Immature natural killer cell (primary cell): ENCODE results near the gene SULT1A2. TPM values are rescaled to one million over a fixed set of nuclear protein-coding genes. Genes with fewer than 3 reads are reported as not detected.
"Not testable (repeated sequence)": the region's sequence is repeated elsewhere in the genome, so short reads cannot be mapped to it uniquely, and the experiment has no call there.

Experiments
- DNase-seq, 3 donors: peaks; one replicate each; pipeline ENCODE4 v3.0.0; 2022; ENCODE audit warnings: mixed read lengths in 1 of 3
- H3K27ac Mint-ChIP-seq, 6 donors: one replicate each; pipeline ENCODE4 v1.8.0; 2020; ENCODE audit warnings: mixed read lengths in 6 of 6, mild to moderate bottlenecking in 5 of 6, inconsistent platforms in 4 of 6, moderate library complexity in 3 of 6
- H3K27me3 Mint-ChIP-seq, 3 donors: one replicate each; pipeline ENCODE4 v1.8.0; 2020 to 2021; ENCODE audit warnings: low read depth in 3 of 3, mild to moderate bottlenecking in 3 of 3, mixed read lengths in 3 of 3, moderate library complexity in 3 of 3, inconsistent platforms in 1 of 3
- H3K36me3 Mint-ChIP-seq, 3 donors: one replicate each; pipeline ENCODE4 v1.8.0; 2020; ENCODE audit warnings: mixed read lengths in 3 of 3, inconsistent platforms in 2 of 3, mild to moderate bottlenecking in 2 of 3
- H3K4me1 Mint-ChIP-seq, 2 donors: one replicate each; pipeline ENCODE4 v1.8.0; 2020; ENCODE audit warnings: inconsistent platforms in 2 of 2, mild to moderate bottlenecking in 2 of 2, mixed read lengths in 2 of 2, moderate library complexity in 1 of 2
- H3K4me3 Mint-ChIP-seq, 5 donors: one replicate each; pipeline ENCODE4 v1.8.0; 2020; ENCODE audit warnings: mild to moderate bottlenecking in 5 of 5, mixed read lengths in 5 of 5, inconsistent platforms in 3 of 5, moderate library complexity in 3 of 5
- H3K9me3 Mint-ChIP-seq, 6 donors: one replicate each; pipeline ENCODE4 v1.8.0; 2020; ENCODE audit warnings: mild to moderate bottlenecking in 6 of 6, mixed read lengths in 6 of 6, inconsistent platforms in 4 of 6, moderate library complexity in 3 of 6
- polyA plus RNA-seq, 3 donors: library from polyadenylated mRNA; unstranded; fragments of 300-500 nt; fragmentation: Illumina TruSeq; gene quantifications; one replicate each; pipeline ENCODE4 v1.2.3, GENCODE V29; 2021

The SULT1A2 gene
- polyA plus RNA-seq, 3 donors from 2014 or later: 0.44 TPM; not detected in 2

GRCh38 chr16:28549301-28549899 is 47.5 kb downstream of the SULT1A2 start:
- peak in 2 of 3 donors; percentile 12 to 14 for DNase-seq

GRCh38 chr16:28548306-28548802 is 48.5 kb downstream of the SULT1A2 start:
- no peak for DNase-seq
- Mint-ChIP-seq H3K36me3 (no peaks in the 10 kb centered on the region), H3K27ac (no peak overlapping the region), H3K9me3 (no peaks in the 10 kb centered on the region), H3K27me3 (peaks cover 0 to 6% (median 0%) of the 10 kb centered on the region in 3 donors), H3K4me1 (peaks cover 6 to 9% of the 10 kb centered on the region in 2 donors), H3K4me3 (no peak overlapping the region)

More at GRCh38 chr16:28549301-28549899, 47.5 kb downstream of the SULT1A2 start:
- Mint-ChIP-seq H3K27ac (peak overlapping the region in 1 of 6 donors; percentile 18), H3K27me3 (peaks cover 4 to 11% (median 5%) of the 10 kb centered on the region in 3 donors), H3K9me3 (no peaks in the 10 kb centered on the region), H3K36me3 (no peaks in the 10 kb centered on the region), H3K4me3 (no peak overlapping the region), H3K4me1 (peaks cover 10 to 17% of the 10 kb centered on the region in 2 donors)

- no peak for DNase-seq
- H3K4me3 Mint-ChIP-seq: no peak overlapping the region
- H3K4me1 Mint-ChIP-seq: peaks cover 3 to 5% of the 10 kb centered on the region in 2 donors
- H3K36me3 Mint-ChIP-seq: no peaks in the 10 kb centered on the region
- peaks cover 0 to 6% (median 0%) of the 10 kb centered on the region in 3 donors for H3K27me3 Mint-ChIP-seq
- no peak overlapping the region for H3K27ac Mint-ChIP-seq
- H3K9me3 Mint-ChIP-seq: no peaks in the 10 kb centered on the region
Observed at GRCh38 chr16:28546626-28547025, 50.2 kb downstream of the SULT1A2 start.

- H3K9me3 Mint-ChIP-seq: not testable (repeated sequence)
Observed at GRCh38 chr16:28545964-28546363, 50.9 kb downstream of the SULT1A2 start.

GRCh38 chr16:28544998-28545397 is 51.9 kb downstream of the SULT1A2 start:
- Mint-ChIP-seq H3K36me3 (no peaks in the 10 kb centered on the region), H3K4me1 (peaks cover 3 to 5% of the 10 kb centered on the region in 2 donors), H3K9me3 (no peaks in the 10 kb centered on the region), H3K27ac (no peak overlapping the region), H3K27me3 (peaks cover 0 to 4% (median 0%) of the 10 kb centered on the region in 3 donors), H3K4me3 (no peak overlapping the region)
- no peak for DNase-seq

More at GRCh38 chr16:28545964-28546363, 50.9 kb downstream of the SULT1A2 start:
- DNase-seq, H3K4me3 Mint-ChIP-seq, H3K36me3 Mint-ChIP-seq, H3K4me1 Mint-ChIP-seq, H3K27me3 Mint-ChIP-seq, H3K27ac Mint-ChIP-seq: not testable (repeated sequence)

- Mint-ChIP-seq H3K9me3 (no peaks in the 10 kb centered on the region), H3K36me3 (no peaks in the 10 kb centered on the region), H3K4me1 (no peaks in the 10 kb centered on the region), H3K27ac (peak overlapping the region in 1 of 6 donors; percentile 7), H3K4me3 (no peak overlapping the region), H3K27me3 (no peaks in the 10 kb centered on the region)
- no peak for DNase-seq
Observed at GRCh38 chr16:28543072-28543471, 53.8 kb downstream of the SULT1A2 start.

- DNase-seq: no peak
- Mint-ChIP-seq H3K4me1 (no peaks in the 10 kb centered on the region), H3K27ac (peak overlapping the region in 1 of 6 donors; percentile 7), H3K9me3 (no peaks in the 10 kb centered on the region), H3K27me3 (peaks cover 0 to 2% (median 0%) of the 10 kb centered on the region in 3 donors), H3K4me3 (peak overlapping the region in 1 of 5 donors; percentile 28), H3K36me3 (no peaks in the 10 kb centered on the region)
Observed at GRCh38 chr16:28542646-28543045, 54.2 kb downstream of the SULT1A2 start.

Other genes with a start within 250 kb of the SULT1A2 start
- under 1 TPM in 2 of 3 donors, not detected in 1; 0.12 to 0.19 TPM for gene NPIPB6, start 233.5 kb downstream of the SULT1A2 start, polyA plus RNA-seq
- gene EIF3CL, start 193.2 kb downstream of the SULT1A2 start, polyA plus RNA-seq: 10 to 100 TPM in 2 of 3 donors, 1 to 10 TPM in 1; 9.7 to 31.1 (median 19.0) TPM
- gene NPIPB7, start 124.7 kb downstream of the SULT1A2 start, polyA plus RNA-seq: not detected
- gene CLN3, start 105.0 kb downstream of the SULT1A2 start, polyA plus RNA-seq: 10 to 100 TPM; 18.8 to 52.2 (median 32.2) TPM
- 10 to 100 TPM in 1 of 3 donors, 1 to 10 TPM in 1, under 1 TPM in 1; 0.49 to 15.2 (median 2.6) TPM for gene APOBR, start 102.4 kb downstream of the SULT1A2 start, polyA plus RNA-seq
- gene IL27, start 90.2 kb downstream of the SULT1A2 start, polyA plus RNA-seq: not detected
- not detected for gene NUPR1, start 58.1 kb downstream of the SULT1A2 start, polyA plus RNA-seq
- 10 to 100 TPM; 39.7 to 58.8 (median 40.8) TPM for gene SGF29, start 43.1 kb downstream of the SULT1A2 start, polyA plus RNA-seq
- 1 to 10 TPM; 4.5 to 7.0 (median 6.5) TPM for gene SULT1A1, start 13.0 kb upstream of the SULT1A2 start, polyA plus RNA-seq
- gene NPIPB8, start 41.0 kb upstream of the SULT1A2 start, polyA plus RNA-seq: not detected
- gene EIF3C, start 114.4 kb upstream of the SULT1A2 start, polyA plus RNA-seq: 100 to 1,000 TPM; 159 to 311 (median 198) TPM
- gene NPIPB9, start 154.7 kb upstream of the SULT1A2 start, polyA plus RNA-seq: not detected
- 10 to 100 TPM in 1 of 3 donors, 1 to 10 TPM in 2; 3.0 to 28.5 (median 9.7) TPM for gene ATXN2L, start 225.9 kb upstream of the SULT1A2 start, polyA plus RNA-seq
- gene TUFM, start 249.3 kb upstream of the SULT1A2 start, polyA plus RNA-seq: 100 to 1,000 TPM; 149 to 206 (median 153) TPM